Naive thymus-derived CD4-positive, alpha-beta T cell (primary cell): Measurements from ENCODE around the gene TPGS2. TPM values are rescaled to one million over a fixed set of nuclear protein-coding genes. Genes with fewer than 3 reads are reported as not detected.
"Not testable (repeated sequence)": the region's sequence is repeated elsewhere in the genome, so short reads cannot be mapped to it uniquely, and the experiment has no call there.

Source experiments
- ATAC-seq: fragments of 150-1000 bp; cut with Tn5 transposase; 2 replicates; pipeline ENCODE4 v1.10.0; 2021; ENCODE audit warnings: mild to moderate bottlenecking, moderate library complexity
- CTCF ChIA-PET: fragments of 350-600 bp; sonication (Branson Sonifier 250); formaldehyde crosslinking; loops from one replicate; lab custom pipeline; 2021; ENCODE audit warnings: antibody characterized with exemption; lab: Charles Lee
- POLR2A ChIA-PET: fragments of 350-600 bp; sonication (Branson Sonifier 250); formaldehyde crosslinking; loops from one replicate; lab custom pipeline; 2021; ENCODE audit warnings: antibody characterized with exemption, inconsistent platforms; lab: Charles Lee
- DNase-seq, 9 donors: peaks; one replicate each; pipeline versions ENCODE4 v3.0.0 to v3.0.0-alpha.2; 2020 to 2022; ENCODE audit warnings: mixed read lengths in 1 of 9
- H3K27ac ChIP-seq: one replicate; pipeline ENCODE4 v1.7.0; 2013; ENCODE audit warnings: mild to moderate bottlenecking, low read depth, low read length, moderate library complexity
- H3K27me3 ChIP-seq, 2 donors: one replicate each; pipeline ENCODE4 v1.7.0; 2013; ENCODE audit warnings: low read length in 2 of 2, mild to moderate bottlenecking in 2 of 2, moderate library complexity in 2 of 2; ENCODE audit not compliant: control insufficient read depth in 2 of 2, insufficient read depth in 2 of 2
- H3K36me3 ChIP-seq, 3 experiments: 1 replicate in 2 of 3; 2 replicates in 1 of 3; pipeline ENCODE4 v1.7.0; 2013; ENCODE audit warnings: low read length in 3 of 3, mild to moderate bottlenecking in 3 of 3, moderate library complexity in 1 of 3; ENCODE audit not compliant: insufficient read depth in 3 of 3, control insufficient read depth in 2 of 3
- H3K4me1 ChIP-seq, 2 donors: one replicate each; pipeline ENCODE4 v1.7.0; 2013; ENCODE audit warnings: low read length in 2 of 2, mild to moderate bottlenecking in 2 of 2, moderate library complexity in 1 of 2; ENCODE audit not compliant: control insufficient read depth in 2 of 2, insufficient read depth in 2 of 2
- H3K4me3 ChIP-seq: 2 replicates; pipeline ENCODE4 v1.7.0; 2013; ENCODE audit warnings: mild to moderate bottlenecking, low read length
- H3K9me3 ChIP-seq, 3 experiments: 1 replicate in 2 of 3; 2 replicates in 1 of 3; pipeline ENCODE4 v1.7.0; 2013; ENCODE audit warnings: low read length in 3 of 3; ENCODE audit not compliant: control insufficient read depth in 2 of 3
- H3K27ac Mint-ChIP-seq, 9 donors: one replicate each; pipeline ENCODE4 v1.8.0; 2020 to 2022; ENCODE audit warnings: mixed read lengths in 9 of 9, mild to moderate bottlenecking in 8 of 9, moderate library complexity in 5 of 9, inconsistent platforms in 2 of 9
- H3K27me3 Mint-ChIP-seq, 5 donors: one replicate each; pipeline ENCODE4 v1.8.0; 2021 to 2022; ENCODE audit warnings: mixed read lengths in 5 of 5, mild to moderate bottlenecking in 1 of 5
- H3K36me3 Mint-ChIP-seq, 5 donors: one replicate each; pipeline ENCODE4 v1.8.0; 2020 to 2022; ENCODE audit warnings: mixed read lengths in 5 of 5, mild to moderate bottlenecking in 3 of 5, inconsistent platforms in 1 of 5
- H3K4me1 Mint-ChIP-seq, 7 donors: one replicate each; pipeline ENCODE4 v1.8.0; 2020 to 2022; ENCODE audit warnings: mixed read lengths in 7 of 7, mild to moderate bottlenecking in 3 of 7, inconsistent platforms in 1 of 7
- H3K4me3 Mint-ChIP-seq, 10 donors: one replicate each; pipeline ENCODE4 v1.8.0; 2020 to 2022; ENCODE audit warnings: mild to moderate bottlenecking in 10 of 10, mixed read lengths in 10 of 10, moderate library complexity in 6 of 10, inconsistent platforms in 2 of 10
- H3K9me3 Mint-ChIP-seq, 11 donors: one replicate each; pipeline ENCODE4 v1.8.0; 2020 to 2022; ENCODE audit warnings: mixed read lengths in 11 of 11, mild to moderate bottlenecking in 4 of 11, inconsistent platforms in 1 of 11, moderate library complexity in 1 of 11
- intact Hi-C, 2 donors: fragments of 100-400 bp; cut with micrococcal nuclease; formaldehyde crosslinking; loops; one replicate each; pipeline ENCODE4 v1.15.1; 2023
- polyA plus RNA-seq, 2 donors: library from polyadenylated mRNA; unstranded; fragments of 300-500 nt; fragmentation: Illumina TruSeq; gene quantifications; one replicate each; pipeline ENCODE4 v1.2.3, GENCODE V29; 2021
- total RNA-seq, 6 experiments: library from RNA in 5 of 6; stranded (reverse) in 5 of 6; gene quantifications; 1 replicate in 5 of 6; 2 replicates in 1 of 6; pipeline ENCODE4 v1.2.3 and lab custom pipeline; 2021 to 2026

TPGS2 gene
- total and polyA plus RNA-seq, 7 experiments from 2014 or later: 16.9 to 92.8 (median 53.7) TPM

- CTCF ChIA-PET: interaction anchor here (0.7 kb wide), 1 partner anchor 240 kb away, joined by 3 read pairs; no protein-coding TSS in a partner anchor
- Histone ChIP-seq H3K27me3 (no peaks in the 10 kb centered on the region), H3K9me3 (no peaks in the 10 kb centered on the region), H3K4me3 (no peak overlapping the region), H3K27ac (no peak overlapping the region), H3K4me1 (no peaks in the 10 kb centered on the region), H3K36me3 (peaks cover 0 to 37% (median 0%) of the 10 kb centered on the region in 3 experiments)
- H3K4me1 Mint-ChIP-seq: peaks cover 0 to 14% (median 4%) of the 10 kb centered on the region in 7 donors
- H3K4me3 Mint-ChIP-seq: no peak overlapping the region
- no peaks in the 10 kb centered on the region for H3K9me3 Mint-ChIP-seq
- DNase-seq (no peak), ATAC-seq (no peak)
- intact Hi-C loops: loop anchor here in 1 of 2 donors (1.0 kb wide), 1 partner anchor 11 kb away; the partner anchor contains the start of genes KIAA1328 and TPGS2
- POLR2A ChIA-PET: interaction anchor here (0.7 kb wide), 1 partner anchor 11 kb away, joined by 3 read pairs; no protein-coding TSS in a partner anchor
- no peak overlapping the region for H3K27ac Mint-ChIP-seq
- H3K27me3 Mint-ChIP-seq: no peaks in the 10 kb centered on the region
- H3K36me3 Mint-ChIP-seq: peaks cover 4 to 27% (median 15%) of the 10 kb centered on the region in 5 donors
Measured at GRCh38 chr18:36818652-36819051, 10.2 kb downstream of the TPGS2 start.

GRCh38 chr18:36817039-36817438, 11.8 kb downstream of the TPGS2 start:
- ChIA-PET POLR2A (no interaction called here), CTCF (no interaction called here)
- ATAC-seq (no peak), DNase-seq (no peak)
- no peak overlapping the region for H3K27ac ChIP-seq
- no peaks in the 10 kb centered on the region for H3K9me3 Mint-ChIP-seq
- no peak overlapping the region for H3K4me3 ChIP-seq
- no peaks in the 10 kb centered on the region for H3K9me3 ChIP-seq
- H3K36me3 Mint-ChIP-seq: peaks cover 4 to 27% (median 17%) of the 10 kb centered on the region in 5 donors
- H3K36me3 ChIP-seq: peaks cover 0 to 42% (median 0%) of the 10 kb centered on the region in 3 experiments
- H3K4me1 ChIP-seq: no peaks in the 10 kb centered on the region
- no peaks in the 10 kb centered on the region for H3K27me3 Mint-ChIP-seq
- peaks cover 0 to 21% (median 5%) of the 10 kb centered on the region in 7 donors for H3K4me1 Mint-ChIP-seq
- intact Hi-C loops: no loop called here
- no peaks in the 10 kb centered on the region for H3K27me3 ChIP-seq
- H3K4me3 Mint-ChIP-seq: no peak overlapping the region
- H3K27ac Mint-ChIP-seq: peak overlapping the region in 1 of 9 donors; percentile 90

GRCh38 chr18:36816096-36816495, 12.7 kb downstream of the TPGS2 start:
- H3K4me1 ChIP-seq, H3K9me3 ChIP-seq, ATAC-seq, POLR2A ChIA-PET, DNase-seq, H3K27ac ChIP-seq, H3K9me3 Mint-ChIP-seq, H3K4me3 Mint-ChIP-seq, CTCF ChIA-PET, H3K27me3 ChIP-seq, intact Hi-C loops, H3K27me3 Mint-ChIP-seq, H3K4me3 ChIP-seq: not testable (repeated sequence)
- Mint-ChIP-seq H3K36me3 (peaks cover 4 to 22% (median 12%) of the 10 kb centered on the region in 5 donors), H3K27ac (peak overlapping the region in 1 of 9 donors; percentile 67), H3K4me1 (peaks cover 0 to 21% (median 5%) of the 10 kb centered on the region in 7 donors)
- H3K36me3 ChIP-seq: peaks cover 0 to 42% (median 0%) of the 10 kb centered on the region in 3 experiments

- Histone ChIP-seq H3K36me3 (peaks cover 0 to 42% (median 0%) of the 10 kb centered on the region in 3 experiments), H3K4me1 (no peaks in the 10 kb centered on the region), H3K9me3 (no peaks in the 10 kb centered on the region), H3K27ac (no peak overlapping the region), H3K27me3 (no peaks in the 10 kb centered on the region), H3K4me3 (no peak overlapping the region)
- intact Hi-C loops: no loop called here
- H3K36me3 Mint-ChIP-seq: peaks cover 4 to 22% (median 9%) of the 10 kb centered on the region in 5 donors
- no peak for DNase-seq
- H3K9me3 Mint-ChIP-seq: no peaks in the 10 kb centered on the region
- CTCF ChIA-PET: no interaction called here
- POLR2A ChIA-PET: no interaction called here
- no peak overlapping the region for H3K27ac Mint-ChIP-seq
- H3K4me3 Mint-ChIP-seq: no peak overlapping the region
- no peak for ATAC-seq
- H3K4me1 Mint-ChIP-seq: peaks cover 0 to 21% (median 4%) of the 10 kb centered on the region in 7 donors
- no peaks in the 10 kb centered on the region for H3K27me3 Mint-ChIP-seq
Measured at GRCh38 chr18:36814994-36815393, 13.8 kb downstream of the TPGS2 start.

- no peaks in the 10 kb centered on the region for H3K4me1 ChIP-seq
- H3K27ac Mint-ChIP-seq: peak overlapping the region in 4 of 9 donors; percentile 13 to 63 (median 14)
- intact Hi-C loops: no loop called here
- ChIA-PET CTCF (no interaction called here), POLR2A (no interaction called here)
- no peaks in the 10 kb centered on the region for H3K9me3 ChIP-seq
- no peaks in the 10 kb centered on the region for H3K27me3 ChIP-seq
- DNase-seq: no peak
- peaks cover 4 to 22% (median 9%) of the 10 kb centered on the region in 5 donors for H3K36me3 Mint-ChIP-seq
- H3K4me1 Mint-ChIP-seq: peaks cover 0 to 25% (median 5%) of the 10 kb centered on the region in 7 donors
- H3K9me3 Mint-ChIP-seq: no peaks in the 10 kb centered on the region
- H3K27me3 Mint-ChIP-seq: no peaks in the 10 kb centered on the region
- no peak overlapping the region for H3K27ac ChIP-seq
- no peak overlapping the region for H3K4me3 Mint-ChIP-seq
- no peak overlapping the region for H3K4me3 ChIP-seq
- no peak for ATAC-seq
- H3K36me3 ChIP-seq: peaks cover 0 to 38% (median 0%) of the 10 kb centered on the region in 3 experiments
Measured at GRCh38 chr18:36813824-36814223, 15.0 kb downstream of the TPGS2 start.

- POLR2A ChIA-PET: no interaction called here
- CTCF ChIA-PET: interaction anchor here (1.0 kb wide), 1 partner anchor 27 kb away, joined by 3 read pairs; no protein-coding TSS in a partner anchor
- peaks cover 0 to 32% (median 0%) of the 10 kb centered on the region in 3 experiments for H3K36me3 ChIP-seq
Measured at GRCh38 chr18:36813101-36813775, 15.6 kb downstream of the TPGS2 start.

More at GRCh38 chr18:36813101-36813775, 15.6 kb downstream of the TPGS2 start:
- ATAC-seq: no peak
- Histone ChIP-seq H3K4me1 (no peaks in the 10 kb centered on the region), H3K27me3 (no peaks in the 10 kb centered on the region), H3K9me3 (no peaks in the 10 kb centered on the region), H3K27ac (no peak overlapping the region), H3K4me3 (no peak overlapping the region)
- intact Hi-C loops: no loop called here
- H3K4me1 Mint-ChIP-seq: peaks cover 0 to 25% (median 5%) of the 10 kb centered on the region in 7 donors
- no peaks in the 10 kb centered on the region for H3K27me3 Mint-ChIP-seq
- no peak overlapping the region for H3K4me3 Mint-ChIP-seq
- no peak for DNase-seq
- H3K27ac Mint-ChIP-seq: peak overlapping the region in 6 of 9 donors; percentile 6 to 63 (median 16)
- no peaks in the 10 kb centered on the region for H3K9me3 Mint-ChIP-seq
- peaks cover 4 to 22% (median 5%) of the 10 kb centered on the region in 5 donors for H3K36me3 Mint-ChIP-seq
